Activated T-cell treated with anti-CD3 and anti-CD28 coated beads, Interleukin-2, amount 50 U/mL, for 48 hours (primary cell): ENCODE measurements around the gene ZNF506.
"Not testable (repeated sequence)": the region's sequence is repeated elsewhere in the genome, so short reads cannot be mapped to it uniquely, and the experiment has no call there.

Source experiments
- DNase-seq, 2 experiments: peaks; one replicate each; pipeline ENCODE4 v3.0.0-alpha.2; 2020

Gene ZNF506

DNA sequence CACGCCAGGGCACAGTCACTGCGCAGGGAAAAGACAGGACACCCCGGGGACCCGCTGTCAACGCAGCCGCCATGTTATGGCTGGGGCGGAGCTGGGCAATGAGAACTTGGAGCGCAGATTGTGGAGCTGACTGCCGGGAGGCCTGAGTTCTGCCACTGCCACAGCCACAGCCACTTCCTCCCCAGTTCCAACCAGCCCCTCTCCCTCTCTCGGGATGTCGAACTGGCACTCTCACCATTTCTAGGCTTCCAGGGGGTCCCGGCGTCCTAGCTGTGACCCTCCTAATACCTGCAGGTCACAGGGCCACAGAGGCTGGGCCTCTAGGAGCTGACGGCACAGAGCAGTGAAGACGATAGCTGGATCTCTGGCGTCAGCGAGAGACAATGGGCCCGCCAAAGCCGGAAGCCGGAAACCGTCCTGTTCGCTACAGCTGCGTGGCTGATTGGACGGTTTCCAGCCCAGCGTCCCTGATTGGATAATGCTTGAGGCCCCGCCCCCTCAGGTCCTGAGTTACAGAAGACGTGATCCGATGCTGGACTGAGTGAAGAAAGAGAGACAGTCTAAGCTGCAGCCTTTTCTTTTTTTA is at the start of gene ZNF506:
TSS of gene ZNF506 (minus strand) at position 385 of the 586 bp plus-strand sequence. CDS start at position 238, 147 bp downstream.
- DNase-seq, result peak; percentile 95 to 96

DNA sequence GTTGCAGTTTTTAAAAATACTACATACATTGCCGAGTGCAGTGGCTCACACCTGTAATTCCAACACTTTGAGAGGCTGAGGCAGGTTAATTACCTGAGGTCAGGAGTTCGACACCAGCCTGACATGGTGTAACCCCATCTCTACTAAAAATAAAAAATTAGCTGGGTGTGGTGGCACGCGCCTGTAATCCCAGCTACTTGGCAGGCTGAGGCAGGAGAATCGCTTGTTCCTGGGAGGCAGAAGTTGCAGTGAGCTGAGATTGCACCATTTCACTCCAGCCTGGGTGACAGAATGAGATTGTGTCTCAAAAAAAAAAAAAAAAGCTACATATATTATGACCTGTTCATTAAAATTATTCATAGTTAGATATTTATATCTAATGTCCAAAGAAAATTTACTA is 48.5 kb upstream of the ZNF506 start:
- DNase-seq, result not testable (repeated sequence)

DNA sequence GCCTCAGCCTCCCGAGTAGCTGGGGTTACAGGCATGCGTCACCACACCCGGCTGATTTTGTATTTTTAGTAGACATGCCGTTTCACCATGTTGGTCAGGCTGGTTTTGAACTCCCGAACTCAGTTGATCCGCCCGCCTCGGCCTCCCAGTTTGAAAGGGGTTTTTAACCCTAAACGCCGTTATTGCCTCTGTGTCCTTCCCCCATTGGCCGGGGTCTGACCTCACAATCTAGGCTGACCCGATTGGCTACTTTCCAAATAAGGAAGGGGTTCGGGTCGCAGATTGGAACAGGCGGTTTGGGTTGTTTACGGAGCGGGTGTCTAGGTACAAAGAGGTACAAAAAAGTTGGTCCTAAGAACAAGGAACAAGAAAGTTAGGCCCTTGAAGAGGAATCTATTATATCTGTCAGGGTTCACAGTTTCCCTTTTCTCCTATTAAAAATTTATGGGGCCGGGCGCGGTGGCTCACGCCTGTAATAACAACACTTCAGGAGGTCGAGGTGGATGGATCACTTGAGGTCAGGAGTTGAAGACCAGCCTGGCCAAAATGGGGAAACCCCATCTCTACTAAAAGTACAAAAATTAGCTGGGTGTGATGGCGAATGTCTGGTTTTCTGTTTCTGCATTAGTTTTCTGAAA is 45.2 kb upstream of the ZNF506 start:
- peak; percentile 66 to 67 for DNase-seq

DNA sequence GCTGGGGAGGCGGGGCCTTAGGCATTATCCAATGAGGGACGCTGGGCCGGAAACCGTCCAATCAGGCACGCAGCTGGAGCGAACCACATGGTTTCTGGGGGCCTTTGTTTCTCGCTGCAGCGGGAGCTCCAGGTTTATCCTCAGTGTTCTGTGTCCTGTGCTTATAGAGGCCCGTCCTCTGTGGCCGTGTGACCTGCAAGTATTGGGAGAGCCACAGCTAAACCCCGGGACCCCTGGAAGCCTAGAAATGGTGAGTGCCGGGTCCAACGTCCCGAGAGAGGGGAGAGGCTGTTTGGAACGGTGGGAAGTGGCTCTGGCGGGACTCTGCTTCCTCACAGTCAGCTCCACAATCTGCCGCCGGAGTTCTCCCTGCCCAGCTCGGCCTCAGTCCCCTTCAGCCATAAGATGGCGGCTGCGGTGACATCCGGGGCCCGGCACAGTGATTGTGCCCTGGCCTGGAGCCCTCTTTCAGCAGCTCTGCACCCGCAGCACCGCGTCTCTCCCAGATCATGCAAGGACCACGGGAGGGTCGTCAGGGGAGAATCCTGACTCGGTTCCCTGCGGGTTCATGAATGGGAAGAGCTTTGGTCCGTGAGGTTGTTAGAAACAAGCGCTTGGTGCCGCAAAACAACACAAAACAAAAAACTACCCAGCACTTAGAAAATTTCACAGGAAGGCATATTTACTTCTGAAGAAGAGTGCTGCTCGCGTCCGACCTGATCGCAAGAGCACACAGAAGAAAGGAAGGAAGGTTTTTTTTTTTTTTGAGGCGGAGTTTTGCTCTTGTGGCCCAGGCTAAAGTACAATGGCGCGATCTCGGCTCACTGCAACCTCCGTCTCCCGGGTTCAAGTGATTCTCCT is 44.4 kb upstream of the ZNF506 start, which contains the start of gene ZNF253:
TSS of gene ZNF253 (plus strand) at position 133 of the 861 bp plus-strand sequence. CDS start at position 248, 115 bp downstream.
- peak; percentile 97 to 98 for DNase-seq

DNA sequence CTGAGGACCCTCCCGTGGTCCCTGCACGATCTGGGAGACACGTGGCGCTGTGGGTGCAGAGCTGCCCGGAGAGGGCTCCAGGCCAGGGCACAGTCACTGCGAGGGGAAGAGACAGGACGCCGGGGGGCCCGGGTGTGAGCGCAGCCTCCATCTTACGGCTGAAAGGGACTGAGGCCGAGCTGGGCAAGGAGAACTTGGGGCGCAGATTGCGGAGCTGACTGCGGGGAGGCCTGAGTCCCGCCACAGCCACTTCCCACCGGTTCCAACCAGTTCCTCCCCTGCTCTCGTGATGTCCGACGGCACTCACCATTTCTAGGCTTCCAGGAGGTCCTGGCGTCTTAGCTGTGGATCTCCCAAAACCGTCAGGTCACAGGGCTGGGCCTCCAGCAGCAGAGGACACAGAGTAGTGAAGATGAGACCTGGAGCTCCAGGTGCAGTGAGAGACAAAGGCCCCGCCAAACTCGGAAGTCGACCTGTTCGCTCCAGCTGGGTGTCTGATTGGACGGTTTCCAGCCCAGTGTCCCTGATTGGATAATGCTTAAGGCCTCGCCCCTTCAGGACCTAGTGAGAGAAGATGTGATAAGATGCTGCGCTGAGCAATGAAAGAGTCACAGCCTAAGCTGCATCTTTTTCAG is 39.3 kb upstream of the ZNF506 start:
- peak; percentile 61 to 66 for DNase-seq

DNA sequence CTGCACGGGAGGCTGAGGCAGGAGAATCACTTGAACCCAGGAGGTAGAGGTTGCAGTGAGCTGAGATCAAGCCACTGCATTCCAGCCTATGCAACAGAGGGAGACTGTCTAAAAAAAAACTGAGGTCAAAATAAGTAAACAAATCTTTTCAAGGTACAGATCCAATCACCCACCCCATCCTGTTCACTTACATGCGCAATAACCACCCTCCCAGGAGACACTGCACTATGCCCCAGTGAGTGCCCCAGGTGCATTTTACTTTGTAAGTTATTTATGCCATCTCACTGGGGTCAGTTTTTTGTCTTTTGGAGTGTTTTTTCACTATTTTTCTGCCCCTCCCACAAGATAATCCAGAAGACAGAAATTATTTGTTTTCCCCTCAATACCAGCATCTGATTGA is 37.2 kb upstream of the ZNF506 start:
- no peak for DNase-seq

DNA sequence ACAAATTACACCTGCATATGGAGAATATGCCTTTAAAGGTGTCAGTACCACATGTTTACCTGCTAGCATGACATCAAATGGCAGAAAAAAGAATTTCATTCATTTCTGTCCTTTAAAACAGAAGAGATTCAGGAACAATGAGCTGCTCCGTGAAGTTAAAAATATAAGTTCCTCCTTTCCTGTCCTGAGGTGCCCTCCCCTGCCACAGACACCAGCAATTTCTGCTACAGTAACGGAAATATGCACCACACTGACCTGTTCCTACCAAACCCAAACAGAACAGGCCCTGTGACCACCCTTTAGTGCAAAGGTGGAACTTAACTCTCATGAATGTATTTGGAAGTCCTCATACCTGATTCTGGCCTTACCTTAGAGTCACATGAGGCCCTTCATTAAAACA is 30.2 kb upstream of the ZNF506 start:
- DNase-seq, result not testable (repeated sequence)

DNA sequence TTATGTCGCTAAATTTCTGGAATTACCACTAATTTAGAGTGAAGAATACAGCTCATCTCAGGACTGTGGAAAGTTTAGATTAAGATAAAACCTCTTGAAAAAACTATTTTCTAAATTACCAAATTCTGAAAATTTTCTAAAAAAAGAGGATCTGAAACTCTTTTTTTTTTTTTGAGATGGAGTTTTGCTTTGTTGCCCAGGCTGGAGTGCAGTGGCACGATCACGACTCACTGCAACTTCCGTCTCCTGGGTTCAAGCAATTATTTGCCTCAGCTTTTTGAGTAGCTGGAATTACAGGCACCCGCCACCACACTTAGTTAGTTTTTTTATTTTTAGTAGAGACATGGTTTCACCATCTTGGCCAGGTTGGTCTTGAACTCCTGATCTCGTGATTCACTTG is 27.5 kb upstream of the ZNF506 start:
- DNase-seq, result no peak

DNA sequence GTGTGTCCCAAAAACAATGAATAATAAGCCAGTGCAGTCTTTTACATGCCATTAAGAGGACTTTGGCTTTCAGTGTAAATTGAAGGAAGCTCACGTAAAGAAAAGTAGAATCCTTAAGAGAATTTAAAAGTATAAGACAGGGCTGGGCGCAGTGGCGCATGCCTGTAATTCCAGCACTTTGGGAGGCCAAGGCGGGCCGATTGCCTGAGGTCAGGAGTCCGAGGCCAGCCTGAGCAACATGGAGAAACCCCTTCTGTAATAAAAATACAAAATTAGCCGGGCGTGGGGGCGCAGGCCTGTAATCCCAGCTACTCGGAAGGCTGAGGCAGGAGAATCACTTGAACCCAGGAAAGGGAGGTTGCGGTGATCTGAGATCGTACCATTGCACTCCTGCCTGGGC is 26.2 kb upstream of the ZNF506 start:
- DNase-seq, result no peak

DNA sequence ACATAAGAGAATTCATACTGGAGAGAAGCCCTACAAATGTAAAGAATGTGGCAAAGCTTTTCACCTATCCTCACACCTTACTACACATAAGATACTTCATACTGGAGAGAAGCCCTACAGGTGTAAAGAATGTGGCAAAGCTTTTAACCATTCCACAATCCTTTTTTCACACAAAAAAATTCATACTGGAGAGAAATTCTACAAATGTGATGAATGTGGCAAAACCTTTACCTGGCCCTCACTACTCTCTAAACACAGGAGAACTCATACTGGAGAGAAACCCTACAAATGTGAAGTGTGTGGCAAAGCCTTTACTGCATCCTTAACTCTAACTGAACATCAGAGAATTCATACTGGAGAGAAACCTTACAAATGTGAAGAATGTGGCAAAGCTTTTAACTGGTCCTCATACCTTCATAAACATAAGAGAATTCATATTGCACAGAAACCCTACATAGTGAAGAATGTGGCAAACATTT is 14.0 kb upstream of the ZNF506 start:
- no peak for DNase-seq

DNA sequence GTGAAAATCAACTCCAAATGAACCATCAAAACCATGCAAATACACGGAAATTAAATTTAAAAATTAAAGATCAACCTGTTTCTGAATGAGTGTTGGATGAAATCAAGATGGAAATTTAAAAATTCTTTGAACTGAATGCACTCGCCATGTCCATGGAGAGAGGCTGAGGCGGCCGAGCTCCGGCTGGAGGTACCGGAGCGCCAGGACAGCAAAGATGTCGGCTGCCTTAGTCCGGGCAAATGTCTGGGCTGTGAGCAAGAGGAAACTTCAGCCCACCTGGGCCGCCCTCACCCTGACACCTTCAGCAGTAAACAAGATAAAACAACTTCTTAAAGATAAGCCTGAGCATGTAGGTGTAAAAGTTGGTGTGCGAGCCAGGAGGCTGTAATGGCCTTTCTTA is 5.3 kb upstream of the ZNF506 start:
- DNase-seq, result no peak

DNA sequence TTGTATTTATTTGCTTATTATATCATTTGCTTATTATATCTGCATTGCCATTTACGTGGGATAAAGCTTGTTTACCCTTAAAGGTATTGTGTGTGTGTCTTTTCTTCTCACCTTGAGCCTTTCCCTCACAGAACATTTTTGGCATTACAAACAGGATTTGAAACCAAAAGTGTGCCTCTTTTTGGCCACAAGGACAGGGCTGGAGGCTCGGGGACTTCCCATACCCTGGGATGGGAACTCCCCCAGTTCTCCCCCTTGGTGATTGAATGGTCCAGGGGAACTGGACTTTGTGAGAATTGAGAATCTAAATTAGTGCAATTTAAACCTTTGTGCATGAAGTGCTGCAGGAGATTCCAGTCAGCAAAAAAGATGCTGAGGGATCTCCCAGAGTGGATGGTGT is 2.4 kb upstream of the ZNF506 start:
- DNase-seq, result no peak

DNA sequence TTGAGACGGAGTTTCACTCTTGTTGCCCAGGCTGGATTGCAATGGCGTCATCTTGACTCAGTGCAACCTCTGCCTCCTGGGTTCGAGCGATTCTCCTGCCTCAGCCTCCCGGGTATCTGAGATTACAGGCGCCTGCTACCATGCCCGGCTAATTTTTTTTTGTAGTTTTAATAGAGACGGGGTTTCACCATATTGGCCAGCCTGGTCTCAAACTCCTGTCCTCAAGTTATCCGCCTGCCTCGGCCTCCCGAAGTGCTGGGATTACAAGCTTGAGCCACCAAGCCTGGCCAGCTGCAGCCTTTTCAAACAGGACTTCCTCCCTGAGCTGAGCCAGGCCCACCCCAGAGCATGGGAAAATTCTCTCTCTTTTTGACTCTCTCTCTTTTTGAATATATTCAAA is 426 bp upstream of the ZNF506 start:
- not testable (repeated sequence) for DNase-seq

DNA sequence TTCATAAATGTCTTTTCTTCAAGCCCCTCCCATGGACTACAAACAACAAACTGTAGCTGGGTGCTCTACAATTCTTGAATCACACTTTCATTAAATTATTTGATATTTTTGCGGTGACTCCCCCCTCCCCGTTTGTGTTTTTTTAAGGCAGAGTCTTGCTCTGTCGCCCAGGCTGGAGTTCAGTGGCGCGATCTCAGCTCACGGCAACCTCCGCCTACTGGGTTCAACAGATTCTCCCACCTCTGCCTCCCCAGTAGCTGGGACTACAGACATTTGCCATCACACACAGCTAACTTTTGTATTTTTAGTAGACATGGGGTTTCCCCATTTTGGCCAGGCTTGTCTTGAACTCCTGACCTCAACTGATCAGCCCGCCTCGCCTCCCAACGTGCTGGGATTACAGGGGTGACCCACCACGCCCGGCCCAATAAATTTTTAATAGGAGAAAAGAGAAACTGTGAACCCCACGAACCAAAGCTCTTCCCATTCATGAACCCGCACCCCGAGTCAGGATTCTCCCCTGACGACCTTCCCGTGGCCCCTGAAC is 703 bp downstream of the ZNF506 start:
- peak in 1 of 2 experiments; percentile 31 for DNase-seq

DNA sequence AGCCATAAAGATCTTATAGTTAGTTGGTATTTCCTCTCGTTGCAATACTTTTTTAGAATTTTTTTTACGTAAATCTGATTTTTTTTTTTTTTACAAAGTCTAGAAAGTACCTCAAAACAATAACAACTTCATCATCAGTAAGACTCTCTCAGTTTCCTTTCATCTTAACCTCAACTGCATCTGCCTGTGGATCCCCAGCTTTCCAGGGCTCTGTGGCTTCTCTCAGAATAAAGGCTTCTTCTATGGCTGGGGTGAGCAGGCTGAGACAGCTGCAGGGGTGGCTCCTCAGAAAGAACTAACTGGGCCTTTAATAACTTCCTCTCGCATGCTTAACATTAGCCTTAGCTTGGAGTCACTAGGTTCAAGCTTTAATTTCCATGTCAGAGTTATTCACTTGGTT is 4.2 kb downstream of the ZNF506 start:
- peak; percentile 45 to 59 for DNase-seq

DNA sequence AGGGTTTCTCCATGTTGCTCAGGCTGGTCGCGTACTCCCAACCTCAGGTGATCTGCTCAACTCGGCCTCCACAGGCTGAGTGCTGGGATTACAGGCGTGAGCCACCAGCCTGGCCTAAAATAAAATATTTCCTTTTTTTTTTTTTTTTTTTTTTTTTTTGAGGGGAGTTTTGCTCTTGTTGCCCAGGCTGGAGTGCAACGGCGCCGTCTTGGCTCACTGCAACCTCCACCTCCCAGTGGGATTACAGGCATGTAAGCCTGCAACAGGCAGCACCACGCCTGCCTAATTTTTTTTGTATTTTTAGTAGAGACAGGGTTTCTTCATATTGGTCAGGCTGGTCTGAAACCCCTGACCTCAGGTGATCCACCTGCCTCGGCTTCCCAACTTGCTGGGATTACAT is 4.9 kb downstream of the ZNF506 start:
- no peak for DNase-seq

DNA sequence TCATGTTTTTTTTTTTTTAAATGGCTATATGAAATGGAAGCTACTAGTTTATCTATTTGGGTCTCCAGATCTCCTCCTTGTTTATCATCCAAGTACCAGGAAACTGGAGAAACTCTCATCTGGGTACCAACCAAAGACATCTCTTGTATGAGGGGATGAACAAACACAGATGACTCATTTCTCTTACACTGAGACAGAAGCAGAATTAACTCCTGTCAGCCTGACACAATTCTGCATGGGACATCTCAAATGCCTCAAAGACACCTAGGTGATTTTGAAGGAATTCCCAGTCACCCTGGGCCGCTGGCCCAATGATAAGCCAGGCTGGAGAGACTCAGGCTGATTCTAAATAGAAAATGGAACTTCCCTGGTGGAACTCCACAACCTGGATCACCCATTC is 9.6 kb downstream of the ZNF506 start:
- not testable (repeated sequence) for DNase-seq

DNA sequence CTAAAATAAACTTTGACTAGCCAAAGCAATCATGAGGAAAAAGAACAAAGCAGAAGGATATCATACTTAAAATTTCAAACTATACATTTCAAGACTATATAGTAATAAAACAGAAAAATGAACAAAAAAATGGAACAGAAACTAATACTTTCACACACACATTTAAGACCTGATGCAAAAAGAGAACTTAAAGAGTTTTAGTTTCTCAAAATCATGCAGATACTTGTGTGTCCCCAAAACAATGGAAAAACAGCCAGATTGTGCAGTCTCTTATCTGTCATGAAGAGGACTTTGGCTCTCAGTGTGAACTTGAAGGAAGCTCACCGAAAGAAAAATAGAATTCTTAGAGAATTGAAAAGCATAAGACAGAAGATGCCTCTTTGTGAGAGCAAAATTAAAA is 16.1 kb downstream of the ZNF506 start:
- no peak for DNase-seq

DNA sequence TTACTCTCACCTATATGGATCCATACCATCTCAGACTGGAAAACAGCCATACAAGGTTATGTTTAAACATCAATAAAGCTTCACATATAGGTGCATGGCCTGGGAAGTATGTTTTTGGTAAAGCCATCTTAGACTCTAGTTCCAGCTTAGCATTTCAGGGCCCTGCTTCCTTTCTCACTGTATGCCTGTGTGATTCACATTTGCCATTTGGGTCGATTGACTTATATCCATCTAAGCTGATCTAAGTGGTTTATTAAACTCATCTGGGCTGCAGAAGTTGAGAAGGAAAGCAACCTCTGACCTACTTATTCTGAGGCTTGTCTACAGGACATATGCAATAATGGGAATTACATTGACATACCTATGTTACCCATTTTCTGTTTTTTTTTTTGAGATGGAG is 33.5 kb downstream of the ZNF506 start:
- DNase-seq, result no peak

DNA sequence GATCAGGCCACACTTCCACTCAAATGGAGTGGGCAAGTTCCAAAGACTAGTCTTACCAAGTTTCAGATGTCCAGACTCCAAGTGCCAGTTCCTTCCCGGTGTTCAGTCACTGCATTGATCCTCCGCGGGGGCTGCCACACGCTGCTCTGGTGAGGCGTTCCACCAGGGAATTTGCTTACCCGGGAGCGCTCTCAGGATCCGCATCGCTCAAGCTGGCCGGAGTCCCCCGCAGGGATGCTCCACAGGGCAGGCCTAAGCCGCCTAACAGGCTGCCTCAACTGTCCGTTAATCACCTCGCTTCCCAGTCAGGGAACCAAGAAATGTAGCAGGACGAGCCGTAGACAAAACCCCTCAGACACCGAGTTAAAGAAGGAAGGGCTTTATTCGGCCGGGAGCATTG is 36.1 kb downstream of the ZNF506 start:
- not testable (repeated sequence) for DNase-seq

DNA sequence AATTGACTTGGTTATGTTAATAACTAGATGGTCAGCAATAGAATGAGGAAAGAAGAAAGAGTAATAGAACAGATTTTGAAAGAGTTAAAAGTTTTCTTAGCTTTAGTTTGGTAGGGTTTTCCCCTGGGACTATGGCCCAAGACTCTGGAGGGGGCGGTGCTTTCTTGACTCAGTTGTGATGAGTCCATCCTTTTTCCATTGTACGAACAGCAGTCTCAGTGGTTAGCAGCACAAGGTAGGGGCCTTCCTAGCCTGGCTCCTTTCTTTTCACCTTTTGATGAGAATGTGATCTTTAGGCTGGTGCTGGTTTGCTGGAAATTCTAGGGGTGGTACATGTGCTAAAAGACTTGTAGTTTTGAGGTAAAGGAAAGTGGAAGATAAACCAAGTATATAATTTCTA is 38.8 kb downstream of the ZNF506 start:
- DNase-seq, result peak; percentile 39 to 52

DNA sequence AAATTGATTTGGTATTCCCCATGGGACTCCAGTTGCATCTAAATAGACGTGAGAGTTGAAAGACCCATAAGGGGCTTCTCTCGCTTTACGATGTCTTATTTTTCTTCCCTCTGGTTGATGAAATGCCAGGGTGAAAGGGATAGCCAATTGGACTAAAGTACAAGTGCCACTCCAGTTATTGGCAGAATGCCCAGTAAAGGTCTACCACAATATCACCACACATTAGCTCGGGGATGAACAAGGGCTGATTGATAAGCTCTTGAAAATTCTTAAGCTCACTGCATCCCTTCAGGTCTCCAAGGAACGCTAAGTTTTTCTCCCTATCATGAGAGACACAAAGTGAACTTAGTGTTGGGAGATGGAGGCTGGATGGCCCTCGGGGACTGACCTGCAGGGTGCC is 39.8 kb downstream of the ZNF506 start:
- not testable (repeated sequence) for DNase-seq

DNA sequence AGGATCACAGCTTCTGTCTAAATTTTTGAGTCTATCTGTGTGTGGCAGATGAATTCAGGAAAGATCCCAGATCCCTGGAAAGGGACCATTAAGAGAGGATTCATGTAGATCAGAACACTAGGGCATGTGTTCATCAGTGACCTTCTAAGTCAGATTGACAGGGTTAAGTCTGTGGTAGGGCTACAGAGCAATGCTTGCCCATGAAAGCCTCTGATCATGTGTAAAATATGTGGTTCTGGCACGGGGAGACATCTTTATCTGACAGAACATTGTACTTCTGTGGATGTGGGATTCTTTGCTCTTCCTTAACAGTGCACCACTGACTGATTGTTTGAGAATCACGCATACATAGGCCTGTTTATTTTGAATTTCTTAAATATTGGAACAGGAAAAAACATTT is 42.9 kb downstream of the ZNF506 start:
- DNase-seq, result no peak
